Gastroesophageal sphincter (tissue), 4 donors: ENCODE data around the gene ATP1B3. TPM values are rescaled to one million over a fixed set of nuclear protein-coding genes. Genes with fewer than 3 reads are reported as not detected.

Experiments
- ATAC-seq: fragments of 150-250 bp; one replicate; pipeline ENCODE4 v1.9.1; 2016; ENCODE audit warnings: mild to moderate bottlenecking, moderate library complexity
- H3K27ac ChIP-seq, 4 donors: fragments of 200-600 bp; sonication (generic) in 3 of 4; 1 replicate in 3 of 4; 2 replicates in 1 of 4; pipeline ENCODE4 v1.5.1; 2016 to 2019
- H3K27me3 ChIP-seq: fragments of 200-600 bp; sonication (generic); one replicate; pipeline ENCODE4 v1.5.1; 2019
- H3K36me3 ChIP-seq, 2 donors: fragments of 200-600 bp; sonication (generic); one replicate each; pipeline ENCODE4 v1.5.1; 2019; ENCODE audit warnings: control low read depth in 1 of 2
- H3K4me1 ChIP-seq, 3 donors: fragments of 200-600 bp; sonication (generic); 1 replicate in 2 of 3; 2 replicates in 1 of 3; pipeline ENCODE4 v1.5.1; 2016 to 2019; ENCODE audit warnings: control low read depth in 2 of 3
- H3K4me3 ChIP-seq, 2 donors: fragments of 200-600 bp; sonication (generic); one replicate each; pipeline ENCODE4 v1.5.1; 2019; ENCODE audit warnings: mild to moderate bottlenecking in 1 of 2, moderate library complexity in 1 of 2
- H3K9me3 ChIP-seq, 3 donors: fragments of 200-600 bp; sonication (generic); one replicate each; pipeline ENCODE4 v1.5.1; 2017 to 2019; ENCODE audit warnings: control low read depth in 2 of 3
- EP300 ChIP-seq: sonication (generic); formaldehyde crosslinking; IDR thresholded peaks from one replicate; pipeline ENCODE4 v1.6.1; 2017; ENCODE audit warnings: antibody characterized with exemption, mild to moderate bottlenecking
- POLR2A ChIP-seq, 2 donors: fragments of 450-650 bp; IDR thresholded peaks; one replicate each; pipeline ENCODE4 v1.6.1; 2017; ENCODE audit warnings: antibody characterized with exemption in 2 of 2, mild to moderate bottlenecking in 2 of 2, moderate library complexity in 1 of 2
- POLR2AphosphoS5 ChIP-seq: sonication (generic); formaldehyde crosslinking; IDR thresholded peaks from one replicate; pipeline ENCODE4 v1.6.1; 2017; ENCODE audit warnings: antibody characterized with exemption
- whole genome bisulfite sequencing, 2 donors: methylation state at CpG; one replicate each; pipeline ENCODE4 v1.1.5; 2018; ENCODE audit warnings: low coverage in 1 of 2; 5-methylcytosine and 5-hydroxymethylcytosine counted together
- total RNA-seq, 4 donors: library from RNA; depleted of rRNA; stranded (reverse); fragments of >200 nt; gene quantifications; one replicate each; pipeline ENCODE4 v1.1.0, GENCODE V29; 2016
- TF ChIP-seq, protein P1 (sequence below), 4 experiments: fragments of 200-600 bp in 2 of 4; fragments of 450-650 bp in 2 of 4; sonication (generic) in 1 of 4; IDR thresholded peaks; one replicate each; pipeline ENCODE4 v1.5.1; 2017 to 2019; ENCODE audit warnings: antibody characterized with exemption in 4 of 4, mild to moderate bottlenecking in 2 of 4, moderate library complexity in 2 of 4

Gene ATP1B3
- total RNA-seq, 4 donors from 2014 or later = 25.1 to 94.5 (median 57.3) TPM

DNA sequence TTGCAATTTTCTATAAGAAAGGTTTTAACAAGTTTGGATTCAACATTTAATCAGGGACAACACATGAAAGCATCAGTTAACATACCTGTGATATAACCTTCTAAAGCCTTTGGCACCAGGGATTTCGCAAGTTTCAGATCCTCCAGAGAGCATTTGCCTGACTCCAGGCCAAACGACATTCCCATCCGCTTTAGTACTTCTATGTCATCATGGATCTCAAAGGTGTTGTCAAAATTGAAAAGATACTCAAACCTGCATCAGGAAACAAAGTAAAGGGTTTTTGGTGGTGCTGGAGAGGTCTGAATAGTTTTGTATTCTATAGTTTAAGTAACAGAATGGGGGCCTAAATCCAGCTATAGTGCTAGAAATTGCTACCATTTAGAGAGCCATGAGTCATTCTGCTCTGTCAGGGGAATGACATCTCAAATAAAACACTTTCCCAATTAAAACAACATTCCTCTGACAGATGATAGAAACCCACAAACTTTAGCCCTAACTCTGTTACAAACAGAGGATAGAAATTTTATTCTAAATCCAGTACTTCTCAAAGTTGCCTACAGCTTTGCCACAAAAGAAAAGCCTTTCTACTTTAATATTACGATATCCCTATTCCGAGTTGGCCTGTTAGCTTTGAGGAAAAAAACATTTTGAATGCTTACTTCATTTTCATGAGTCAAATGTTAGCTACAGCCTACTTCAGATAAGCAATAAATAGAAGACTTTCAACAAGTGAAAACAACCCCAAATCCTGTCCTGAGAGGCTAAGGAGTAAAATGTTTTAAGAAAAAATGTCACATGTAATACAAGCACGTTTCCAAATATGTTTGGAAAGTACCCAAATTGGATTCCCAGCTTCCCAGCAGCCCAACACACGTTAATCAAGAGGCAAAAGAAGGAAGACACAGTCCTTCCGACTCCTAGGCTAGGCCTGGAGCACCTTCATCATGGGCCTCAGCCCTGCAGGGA is 83.4 kb downstream of the ATP1B3 start:
- H3K36me3 ChIP-seq = peaks cover 0 to 44% of the 10 kb centered on the region in 2 donors
- peak overlapping the region; percentile 65 to 70 (median 70) for H3K27ac ChIP-seq
- H3K4me3 ChIP-seq = no peak overlapping the region
- H3K9me3 ChIP-seq = no peaks in the 10 kb centered on the region
- H3K4me1 ChIP-seq = peaks cover 0 to 35% (median 13%) of the 10 kb centered on the region in 3 donors
- 33 to 34% methylated on average over 7 to 8 of the region's 8 CpGs for WGBS, 2 donors
- TF ChIP-seq POLR2AphosphoS5 (peak; percentile 55), POLR2A (IDR thresholded peaks at IDR 0.05) (no peak), EP300 (no peak)
- TF ChIP-seq, protein P1, sequence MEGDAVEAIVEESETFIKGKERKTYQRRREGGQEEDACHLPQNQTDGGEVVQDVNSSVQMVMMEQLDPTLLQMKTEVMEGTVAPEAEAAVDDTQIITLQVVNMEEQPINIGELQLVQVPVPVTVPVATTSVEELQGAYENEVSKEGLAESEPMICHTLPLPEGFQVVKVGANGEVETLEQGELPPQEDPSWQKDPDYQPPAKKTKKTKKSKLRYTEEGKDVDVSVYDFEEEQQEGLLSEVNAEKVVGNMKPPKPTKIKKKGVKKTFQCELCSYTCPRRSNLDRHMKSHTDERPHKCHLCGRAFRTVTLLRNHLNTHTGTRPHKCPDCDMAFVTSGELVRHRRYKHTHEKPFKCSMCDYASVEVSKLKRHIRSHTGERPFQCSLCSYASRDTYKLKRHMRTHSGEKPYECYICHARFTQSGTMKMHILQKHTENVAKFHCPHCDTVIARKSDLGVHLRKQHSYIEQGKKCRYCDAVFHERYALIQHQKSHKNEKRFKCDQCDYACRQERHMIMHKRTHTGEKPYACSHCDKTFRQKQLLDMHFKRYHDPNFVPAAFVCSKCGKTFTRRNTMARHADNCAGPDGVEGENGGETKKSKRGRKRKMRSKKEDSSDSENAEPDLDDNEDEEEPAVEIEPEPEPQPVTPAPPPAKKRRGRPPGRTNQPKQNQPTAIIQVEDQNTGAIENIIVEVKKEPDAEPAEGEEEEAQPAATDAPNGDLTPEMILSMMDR (IDR thresholded peaks at IDR 0.05) = no peak
- no peaks in the 10 kb centered on the region for H3K27me3 ChIP-seq
- ATAC-seq = peak; percentile 57

DNA sequence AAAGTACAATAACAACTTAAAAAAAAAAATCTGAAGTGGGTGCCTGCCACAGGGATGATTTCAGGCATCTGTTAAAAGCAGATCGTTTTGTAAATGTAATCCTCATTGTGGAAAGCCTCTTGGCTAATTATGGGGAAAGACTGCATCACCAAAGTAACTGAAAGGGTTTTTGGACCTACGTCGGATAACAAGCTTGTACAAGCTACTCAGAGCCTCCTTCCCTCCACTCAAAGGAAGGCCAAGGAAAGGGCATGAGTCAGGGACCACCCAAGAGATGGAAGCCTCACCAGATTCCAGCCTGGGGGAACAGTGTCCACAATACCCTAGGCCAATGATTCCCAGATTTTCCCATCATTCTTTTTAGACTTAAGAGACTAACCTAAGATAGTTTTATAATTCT is 84.3 kb downstream of the ATP1B3 start:
- peaks cover 0 to 27% (median 6%) of the 10 kb centered on the region in 3 donors for H3K4me1 ChIP-seq
- peak; percentile 15 for TF ChIP-seq POLR2AphosphoS5
- TF ChIP-seq POLR2A (IDR thresholded peaks at IDR 0.05) = no peak
- TF ChIP-seq EP300 = no peak
- TF ChIP-seq, protein P1 (IDR thresholded peaks at IDR 0.05) = no peak
- no peak overlapping the region for H3K4me3 ChIP-seq
- H3K36me3 ChIP-seq = peaks cover 0 to 44% of the 10 kb centered on the region in 2 donors
- peak; percentile 79 for ATAC-seq
- 15 to 16% methylated on average over 3 of the region's 3 CpGs for WGBS, 2 donors
- H3K27me3 ChIP-seq = no peaks in the 10 kb centered on the region
- H3K9me3 ChIP-seq = no peaks in the 10 kb centered on the region
- H3K27ac ChIP-seq = peak overlapping the region; percentile 45 to 70 (median 67)

DNA sequence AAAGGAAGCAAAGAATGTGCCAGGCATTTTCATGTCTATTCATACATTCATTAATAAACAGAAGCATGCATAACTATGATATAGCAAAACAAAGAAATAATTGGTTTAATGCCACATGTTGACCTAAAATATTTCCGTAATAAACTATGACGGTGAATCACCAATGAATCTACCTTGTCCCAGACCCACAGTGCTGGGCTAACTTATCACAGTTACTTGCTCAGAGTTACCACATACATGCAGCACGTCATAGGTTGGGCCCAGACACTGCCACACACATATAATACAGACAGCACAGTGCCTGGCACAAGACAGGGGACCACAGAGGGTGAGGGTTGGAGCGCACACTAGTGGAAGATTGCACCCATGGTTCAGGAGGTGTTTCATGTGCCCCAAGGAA is 86.9 kb downstream of the ATP1B3 start:
- H3K27ac ChIP-seq = no peak overlapping the region
- no peaks in the 10 kb centered on the region for H3K27me3 ChIP-seq
- peaks cover 0 to 24% (median 6%) of the 10 kb centered on the region in 3 donors for H3K4me1 ChIP-seq
- peaks cover 0 to 32% of the 10 kb centered on the region in 2 donors for H3K36me3 ChIP-seq
- 90 to 96% methylated on average over 4 of the region's 4 CpGs for WGBS, 2 donors
- ATAC-seq = no peak
- TF ChIP-seq EP300 (no peak), POLR2AphosphoS5 (no peak), POLR2A (IDR thresholded peaks at IDR 0.05) (no peak)
- TF ChIP-seq, protein P1 (IDR thresholded peaks at IDR 0.05) = no peak
- no peak overlapping the region for H3K4me3 ChIP-seq
- no peaks in the 10 kb centered on the region for H3K9me3 ChIP-seq

DNA sequence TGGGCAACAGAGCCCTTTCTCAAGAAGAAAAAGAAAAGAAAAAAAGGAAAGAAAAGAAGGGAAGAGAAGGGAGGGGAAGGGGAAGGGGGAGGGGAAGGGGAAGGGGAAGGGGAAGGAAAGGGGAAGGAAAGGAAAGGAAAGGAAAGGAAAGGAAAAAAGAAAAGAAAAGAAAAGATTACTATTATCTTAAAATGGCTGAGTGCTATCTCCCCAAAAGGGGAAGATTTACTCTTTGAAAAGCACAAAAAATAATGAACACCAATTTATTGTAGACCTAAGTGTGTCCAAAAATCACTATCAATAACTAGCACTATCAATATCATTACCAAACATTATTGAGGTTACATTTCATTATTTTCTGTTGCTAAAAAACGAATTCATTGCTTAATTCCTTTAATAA is 89.0 kb downstream of the ATP1B3 start:
- 81 to 88% methylated on average over 1 of the region's 1 CpG for WGBS, 2 donors
- Histone ChIP-seq H3K27ac (no peak overlapping the region), H3K9me3 (no peaks in the 10 kb centered on the region), H3K4me3 (no peak overlapping the region), H3K36me3 (peaks cover 0 to 28% of the 10 kb centered on the region in 2 donors), H3K4me1 (peaks cover 0 to 8% (median under 1%) of the 10 kb centered on the region in 3 donors), H3K27me3 (no peaks in the 10 kb centered on the region)
- ATAC-seq = no peak
- TF ChIP-seq POLR2AphosphoS5 (no peak), POLR2A (IDR thresholded peaks at IDR 0.05) (no peak), EP300 (no peak)
- TF ChIP-seq, protein P1 (IDR thresholded peaks at IDR 0.05) = no peak
